ENCODE results near the gene WIZ.

Gene WIZ

GRCh38 chr19:15423130-15423529, 26.6 kb downstream of the WIZ start:
- Histone ChIP-seq H3K4me1 (ENCODE audit: control insufficient read depth, insufficient read depth, low read length) (peaks cover 3% of the 10 kb centered on the region; the same call in 1 of the 2 replicates), H3K4me3 (ENCODE audit: low read depth, low read length) (no peak overlapping the region), H3K9me3 (ENCODE audit: control insufficient read depth, insufficient read depth, low read depth, low read length) (no peaks in the 10 kb centered on the region), H3K27ac (ENCODE audit: extremely low read depth, low read depth, low read length) (no peak overlapping the region), H3K36me3 (ENCODE audit: control insufficient read depth in 2 of 2, insufficient read depth in 1 of 2, low read length in 2 of 2) (peaks cover 11 to 59% of the 10 kb centered on the region in 2 experiments)
- TF ChIP-seq SETDB1 (IDR thresholded peaks at IDR 0.05; ENCODE audit: insufficient read length, low read length) = no peak
- ChIA-PET CTCF (no interaction called here), POLR2A (no interaction called here)

- Histone ChIP-seq H3K36me3 (ENCODE audit: control insufficient read depth in 2 of 2, insufficient read depth in 1 of 2, low read length in 2 of 2) (peaks cover 11 to 56% of the 10 kb centered on the region in 2 experiments), H3K4me3 (ENCODE audit: low read depth, low read length) (no peak overlapping the region), H3K27ac (ENCODE audit: extremely low read depth, low read depth, low read length) (no peak overlapping the region), H3K9me3 (ENCODE audit: control insufficient read depth, insufficient read depth, low read depth, low read length) (no peaks in the 10 kb centered on the region), H3K4me1 (ENCODE audit: control insufficient read depth, insufficient read depth, low read length) (peaks cover 4% of the 10 kb centered on the region)
- POLR2A ChIA-PET = no interaction called here
- CTCF ChIA-PET = no interaction called here
- TF ChIP-seq PRDM1 (tag by site-specific recombination; IDR thresholded peaks at IDR 0.05) (peak; percentile 7; the same call in 1 of the 2 replicates), EGR2 (tag by site-specific recombination; IDR thresholded peaks at IDR 0.05; ENCODE audit: low read depth) (no peak), ZIC2 (tag by site-specific recombination; IDR thresholded peaks at IDR 0.05) (peak; percentile 30; the same call in 1 of the 2 replicates), GLIS1 (tag by site-specific recombination; IDR thresholded peaks at IDR 0.05) (peak; percentile 85), ZNF174 (tag by site-specific recombination; IDR thresholded peaks at IDR 0.05) (no peak)
Observed at GRCh38 chr19:15422296-15423075, 27.3 kb downstream of the WIZ start.

GRCh38 chr19:15421721-15422260, 28.0 kb downstream of the WIZ start:
- Histone ChIP-seq H3K27ac (ENCODE audit: extremely low read depth, low read depth, low read length) (no peak overlapping the region), H3K9me3 (ENCODE audit: control insufficient read depth, insufficient read depth, low read depth, low read length) (no peaks in the 10 kb centered on the region), H3K36me3 (ENCODE audit: control insufficient read depth in 2 of 2, insufficient read depth in 1 of 2, low read length in 2 of 2) (peaks cover 11 to 56% of the 10 kb centered on the region in 2 experiments), H3K4me3 (ENCODE audit: low read depth, low read length) (no peak overlapping the region), H3K4me1 (ENCODE audit: control insufficient read depth, insufficient read depth, low read length) (peaks cover 11% of the 10 kb centered on the region)
- ChIA-PET POLR2A (interaction anchor here (0.6 to 3.5 kb wide), 3 partner anchors 8 to 238 kb away, joined by 4 to 26 read pairs (median 5); no protein-coding TSS in a partner anchor), CTCF (interaction anchor here (0.6 to 2.7 kb wide), 4 partner anchors 11 to 134 kb away, joined by 3 to 8 read pairs (median 4); no protein-coding TSS in a partner anchor)
- TF ChIP-seq ZNF335 (tag by site-specific recombination; conservative IDR thresholded peaks at IDR 0.05) = no peak
- TF ChIP-seq ZNF211 (tag by site-specific recombination; IDR thresholded peaks at IDR 0.05; ENCODE audit: low read depth) = no peak
- no peak for TF ChIP-seq ZNF157 (tag by site-specific recombination; IDR thresholded peaks at IDR 0.05)
- TF ChIP-seq ZSCAN4 (tag by site-specific recombination; IDR thresholded peaks at IDR 0.05) = no peak
- TF ChIP-seq ZNF302 (tag by site-specific recombination; IDR thresholded peaks at IDR 0.05; ENCODE audit: low read depth) = no peak
- TF ChIP-seq ZSCAN23 (tag by site-specific recombination; IDR thresholded peaks at IDR 0.05) = no peak
- no peak for TF ChIP-seq ZNF274 (IDR thresholded peaks at IDR 0.05; ENCODE audit: low read length)
- TF ChIP-seq ZNF274 (tag by site-specific recombination; IDR thresholded peaks at IDR 0.05; ENCODE audit: borderline replicate concordance) = no peak
- no peak for TF ChIP-seq ZBTB10 (tag by site-specific recombination; IDR thresholded peaks at IDR 0.05)
- no peak for TF ChIP-seq ZNF791 (tag by site-specific recombination; IDR thresholded peaks at IDR 0.05)
- no peak for TF ChIP-seq ZNF354C (tag by site-specific recombination; IDR thresholded peaks at IDR 0.05; ENCODE audit: borderline replicate concordance, low read depth)
- TF ChIP-seq TCF7L2 (IDR thresholded peaks at IDR 0.05; ENCODE audit: borderline replicate concordance, low read depth, low read length) = no peak
- no peak for TF ChIP-seq PRDM10 (tag by site-specific recombination; IDR thresholded peaks at IDR 0.05)
- no peak for TF ChIP-seq ZBTB48 (tag by site-specific recombination; IDR thresholded peaks at IDR 0.05)
- no peak for TF ChIP-seq ZBTB21 (tag by site-specific recombination; IDR thresholded peaks at IDR 0.05)
- no peak for TF ChIP-seq ZFP41 (tag by site-specific recombination; IDR thresholded peaks at IDR 0.05; ENCODE audit: borderline replicate concordance)
- no peak for TF ChIP-seq ZNF830 (tag by site-specific recombination; IDR thresholded peaks at IDR 0.05; ENCODE audit: low read depth)
- no peak for TF ChIP-seq ZSCAN16 (tag by site-specific recombination; IDR thresholded peaks at IDR 0.05)

All from HEK293 (cell line).